ENCODE data around the gene CACNA1D.
"Not testable (repeated sequence)": the region's sequence is repeated elsewhere in the genome, so short reads cannot be mapped to it uniquely, and the experiment has no call there.

The CACNA1D gene

DNA sequence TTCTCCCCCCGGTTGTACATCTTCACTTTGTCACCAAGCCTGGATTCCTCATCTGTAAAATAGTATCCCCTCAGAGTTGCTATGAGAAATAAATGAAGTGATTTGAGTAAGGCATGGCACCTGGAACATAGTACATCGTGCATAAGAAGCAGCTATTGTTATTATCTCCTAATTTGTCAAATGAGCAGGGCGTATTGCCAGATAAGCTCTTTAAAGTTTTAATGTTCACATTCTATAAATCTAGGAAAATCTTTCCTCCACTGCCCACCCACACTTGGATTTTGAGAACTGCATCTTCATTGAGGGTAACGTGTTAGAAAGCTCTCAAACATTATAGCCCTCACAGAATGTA lies 32.3 kb downstream of the CACNA1D start:
- DNase-seq (ENCODE audit: low read depth): no peak

- no peak for DNase-seq (ENCODE audit: low read depth)
Observed at GRCh38 chr3:53530205-53530604, 35.8 kb downstream of the CACNA1D start.

DNA sequence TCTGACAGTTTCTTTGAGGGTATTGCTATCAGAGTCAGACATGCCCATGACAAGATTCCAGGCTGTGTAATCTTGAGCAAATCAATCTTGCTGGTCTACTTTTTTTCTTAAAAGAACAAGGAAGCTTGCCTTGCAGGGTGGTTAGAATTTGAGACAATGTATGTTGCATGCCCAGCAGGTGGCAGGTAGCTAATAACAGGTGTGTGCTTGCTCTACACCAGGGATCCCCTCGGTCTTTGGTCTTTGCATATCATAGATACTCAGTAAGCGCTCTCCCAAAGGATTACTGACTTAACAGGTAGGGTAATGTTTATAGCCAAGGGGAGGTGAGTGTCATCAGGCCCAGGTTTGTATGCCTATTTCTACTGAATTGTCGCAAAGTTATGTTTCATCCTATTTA lies 37.3 kb downstream of the CACNA1D start:
- no peak for DNase-seq (ENCODE audit: low read depth)

GRCh38 chr3:53533472-53533871 lies 39.1 kb downstream of the CACNA1D start:
- DNase-seq (ENCODE audit: low read depth): no peak

DNA sequence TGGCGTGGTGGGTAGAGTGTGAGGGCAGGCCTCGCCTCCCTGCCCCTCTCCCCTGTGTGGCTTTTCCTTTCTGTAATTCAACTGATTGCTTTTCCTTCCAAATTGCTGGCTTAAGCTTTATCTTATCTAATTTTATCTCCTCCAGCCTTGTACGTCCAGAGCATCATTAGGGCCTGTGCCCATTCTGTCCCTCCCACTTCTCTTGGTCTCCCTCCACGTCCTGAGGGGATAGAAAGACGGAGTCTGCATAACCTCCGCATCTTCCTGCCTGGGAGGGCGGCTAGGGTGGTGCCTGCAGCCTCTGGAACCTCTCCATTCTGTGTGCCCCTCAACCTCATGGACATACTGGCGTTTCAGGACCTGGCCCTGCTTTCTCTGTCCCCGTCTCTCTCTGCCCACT lies 39.8 kb downstream of the CACNA1D start:
- DNase-seq (ENCODE audit: low read depth): no peak

GRCh38 chr3:53534676-53535400 lies 40.4 kb downstream of the CACNA1D start:
- no peak for DNase-seq (ENCODE audit: low read depth)

DNA sequence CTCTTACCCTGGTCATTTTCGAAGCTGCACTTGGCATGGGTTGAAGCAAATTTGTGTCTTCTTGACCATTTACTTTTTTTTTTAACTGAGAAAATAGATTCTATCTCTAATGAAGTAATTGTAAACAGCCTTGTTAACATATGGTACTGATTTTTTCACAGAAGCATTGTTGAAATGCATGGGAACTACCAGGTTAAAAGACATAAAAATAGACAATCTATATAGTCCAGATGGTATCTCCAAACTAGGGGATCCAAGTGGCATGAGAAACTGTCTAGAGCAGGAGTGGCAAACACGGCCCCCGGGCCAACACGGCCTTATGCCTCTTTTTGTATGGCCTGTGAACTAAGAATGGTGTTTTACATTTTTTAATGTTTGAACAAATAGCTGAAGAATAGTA lies 41.9 kb downstream of the CACNA1D start:
- DNase-seq (ENCODE audit: low read depth): no peak

DNA sequence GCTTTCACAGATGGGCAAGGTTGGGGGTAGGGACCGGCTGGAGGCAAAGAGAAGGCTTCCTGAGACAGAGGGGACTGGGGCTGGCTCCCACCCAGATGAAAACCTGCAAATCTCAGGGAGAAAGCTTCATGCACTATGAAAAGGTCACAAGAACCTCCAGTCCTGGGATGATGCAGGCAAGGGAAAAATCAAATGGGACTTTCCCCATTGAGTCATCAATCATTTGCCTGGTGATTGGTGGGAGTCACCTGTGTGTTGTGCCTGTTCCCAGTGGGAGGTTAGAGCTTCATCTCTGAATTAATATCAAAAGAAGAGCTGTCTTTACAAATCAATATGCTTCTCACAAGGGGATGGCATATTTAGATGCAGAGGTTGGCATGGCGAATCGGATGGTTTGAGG lies 49.9 kb downstream of the CACNA1D start:
- DNase-seq (ENCODE audit: low read depth): no peak

GRCh38 chr3:53545310-53545995 lies 51.0 kb downstream of the CACNA1D start:
- no peak for DNase-seq (ENCODE audit: low read depth)

GRCh38 chr3:53545996-53546359 lies 51.6 kb downstream of the CACNA1D start:
- no peak for DNase-seq (ENCODE audit: low read depth)

DNA sequence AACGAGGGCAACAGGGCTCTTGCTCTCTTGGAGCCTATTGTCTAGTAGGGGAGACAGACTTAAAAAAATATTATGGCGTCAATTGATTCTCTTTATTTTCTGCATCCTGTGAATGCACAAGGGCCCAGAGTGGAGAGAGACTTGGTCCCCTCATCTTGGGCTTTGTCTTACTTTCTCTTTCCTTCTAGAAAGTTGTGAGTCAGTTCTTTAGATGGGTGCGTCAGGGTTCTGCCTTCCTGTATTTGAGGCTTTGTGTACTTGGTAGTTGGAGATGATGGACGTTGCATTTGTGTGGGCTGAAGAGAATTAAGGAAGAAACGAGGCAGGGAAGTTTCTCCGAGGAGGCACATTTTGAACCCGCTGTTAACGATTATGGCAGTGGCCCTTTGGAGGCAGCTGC lies 52.9 kb downstream of the CACNA1D start:
- DNase-seq (ENCODE audit: low read depth): no peak

- no peak for DNase-seq (ENCODE audit: low read depth)
Observed at GRCh38 chr3:53550005-53550620, 55.7 kb downstream of the CACNA1D start.

- DNase-seq (ENCODE audit: low read depth): no peak
Observed at GRCh38 chr3:53551324-53551723, 56.9 kb downstream of the CACNA1D start.

DNA sequence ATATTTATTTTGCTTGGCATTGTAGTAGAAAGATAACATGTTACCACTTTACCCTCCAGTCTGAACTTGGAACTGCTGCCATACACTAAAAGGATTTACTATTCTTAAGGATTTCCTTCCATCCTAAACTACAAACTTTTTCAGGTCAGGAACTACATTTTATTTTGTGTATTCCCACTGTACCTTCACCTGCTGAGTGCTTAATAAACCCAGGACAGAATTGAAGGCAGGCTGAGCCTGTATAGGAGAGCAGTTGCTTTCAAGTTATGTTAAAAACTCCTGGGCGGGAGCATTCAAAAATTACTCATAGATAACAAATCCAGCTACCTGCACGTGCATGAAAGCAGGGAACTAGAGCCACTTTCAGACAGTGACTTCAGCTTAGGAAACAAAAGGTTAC lies 58.3 kb downstream of the CACNA1D start:
- no peak for DNase-seq (ENCODE audit: low read depth)

DNA sequence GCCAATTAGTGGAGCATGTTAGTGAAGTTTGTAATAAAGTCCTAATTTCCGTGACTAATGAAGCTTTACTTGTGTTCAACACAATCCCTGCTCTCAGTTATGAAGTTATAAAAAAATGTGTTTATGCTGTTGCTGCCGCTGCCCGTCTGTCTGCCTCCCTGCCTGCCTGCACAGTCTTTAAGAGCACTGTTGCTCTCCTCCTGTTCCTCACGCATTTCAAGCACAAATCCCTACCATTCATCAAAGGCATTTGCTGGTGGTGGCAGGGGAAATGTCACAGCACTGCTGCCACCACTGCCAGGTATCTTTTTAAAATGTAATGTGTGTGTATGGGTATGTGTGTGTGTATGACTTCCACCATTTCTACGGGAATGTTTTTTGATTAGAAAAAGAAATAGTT lies 58.8 kb downstream of the CACNA1D start:
- DNase-seq (ENCODE audit: low read depth): no peak

GRCh38 chr3:53554559-53555067 lies 60.2 kb downstream of the CACNA1D start:
- DNase-seq (ENCODE audit: low read depth): no peak

GRCh38 chr3:53555068-53555588 lies 60.7 kb downstream of the CACNA1D start:
- no peak for DNase-seq (ENCODE audit: low read depth)

- no peak for DNase-seq (ENCODE audit: low read depth)
Observed at GRCh38 chr3:53566461-53567145, 72.2 kb downstream of the CACNA1D start.

GRCh38 chr3:53570081-53570480 lies 75.7 kb downstream of the CACNA1D start:
- no peak for DNase-seq (ENCODE audit: low read depth)

DNA sequence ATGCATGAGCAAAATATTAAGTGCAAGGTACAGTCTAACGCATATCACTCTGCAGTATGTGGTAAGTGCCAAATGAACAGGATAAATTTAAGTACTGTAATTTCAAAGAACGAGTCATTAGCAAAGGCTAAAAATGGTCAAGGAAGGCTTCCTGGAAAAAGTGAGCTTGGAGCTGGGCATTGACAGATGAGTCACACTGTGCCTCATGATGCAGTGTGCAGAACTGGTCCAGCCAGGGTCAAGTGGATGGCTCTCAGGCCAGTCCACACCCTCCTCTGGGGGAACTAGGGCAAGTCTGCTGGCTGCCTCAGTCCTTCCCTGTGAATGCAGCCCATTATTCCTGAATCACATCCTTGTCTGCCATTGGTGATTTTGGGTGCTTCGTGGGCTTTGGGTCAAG lies 76.3 kb downstream of the CACNA1D start:
- DNase-seq (ENCODE audit: low read depth): no peak

GRCh38 chr3:53571264-53571663 lies 76.9 kb downstream of the CACNA1D start:
- no peak for DNase-seq (ENCODE audit: low read depth)

GRCh38 chr3:53572184-53572583 lies 77.8 kb downstream of the CACNA1D start:
- DNase-seq (ENCODE audit: low read depth): not testable (repeated sequence)

DNA sequence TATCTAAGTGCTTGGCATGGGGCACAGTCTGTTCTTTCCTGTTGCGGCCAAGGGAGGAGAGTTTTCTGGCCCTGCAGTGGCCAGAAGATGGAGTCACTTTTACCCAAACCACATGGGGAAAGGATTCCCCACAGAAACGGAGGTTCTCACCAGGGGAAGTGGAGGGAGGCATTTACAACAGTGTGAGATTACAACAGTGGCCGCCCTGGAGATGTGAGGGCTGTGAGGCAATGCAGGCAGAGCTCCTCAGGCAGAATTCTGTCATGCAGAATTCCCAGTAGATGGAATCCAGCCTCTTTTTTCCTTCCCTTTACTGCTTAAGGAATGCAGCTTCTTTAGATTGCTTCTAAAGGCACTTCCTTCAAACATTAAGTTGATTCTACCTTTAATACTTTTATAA lies 83.1 kb downstream of the CACNA1D start:
- no peak for DNase-seq (ENCODE audit: low read depth)
